HepG2 (cell line): ENCODE measurements around the gene MPIG6B. TPM values are rescaled to one million over a fixed set of nuclear protein-coding genes. Genes with fewer than 3 reads are reported as not detected.

Source experiments
- CEBPZ ChIP-seq: IDR thresholded peaks from 2 replicates; pipeline ENCODE4 v1.6.1; 2012; ENCODE audit warnings: low read length, improper control_type of control experiment
- DMTF1 ChIP-seq: sonication (generic); formaldehyde crosslinking; IDR thresholded peaks from 2 replicates; pipeline ENCODE4 v1.4.0; 2020; ENCODE audit warnings: mild to moderate bottlenecking, missing genetic modification reagents
- DNMT1 ChIP-seq: sonication (generic); formaldehyde crosslinking; IDR thresholded peaks from 2 replicates; pipeline ENCODE4 v1.5.1; 2020; ENCODE audit warnings: mild to moderate bottlenecking, missing genetic modification reagents
- DZIP1 ChIP-seq: sonication (generic); formaldehyde crosslinking; IDR thresholded peaks from 2 replicates; pipeline ENCODE4 v1.5.0; 2020; ENCODE audit warnings: mild to moderate bottlenecking, missing genetic modification reagents
- ETV6 ChIP-seq: sonication (generic); formaldehyde crosslinking; conservative IDR thresholded peaks from 2 replicates; pipeline ENCODE4 v1.4.0; 2020; ENCODE audit warnings: missing genetic modification reagents
- IKZF4 ChIP-seq: sonication (generic); formaldehyde crosslinking; IDR thresholded peaks from 2 replicates; pipeline ENCODE4 v1.5.1; 2020; ENCODE audit warnings: borderline replicate concordance, mild to moderate bottlenecking, low read depth, missing genetic modification reagents; ENCODE audit errors: not compliant biosample characterization
- IRX3 ChIP-seq: sonication (generic); formaldehyde crosslinking; IDR thresholded peaks from 2 replicates; pipeline ENCODE4 v1.8.1; 2023; ENCODE audit warnings: mild to moderate bottlenecking, low read depth, missing genetic modification reagents, borderline replicate concordance
- KDM5A ChIP-seq: fragments of 200-600 bp; sonication (generic); IDR thresholded peaks from 2 replicates; pipeline ENCODE4 v1.7.0; 2018; ENCODE audit warnings: antibody characterized with exemption, mild to moderate bottlenecking, low read length, borderline replicate concordance
- KLF6 ChIP-seq: IDR thresholded peaks from 2 replicates; pipeline ENCODE4 v1.8.0; 2016; ENCODE audit warnings: missing biosample characterization, missing genetic modification reagents
- NCOA5 ChIP-seq: sonication (generic); formaldehyde crosslinking; IDR thresholded peaks from 2 replicates; pipeline ENCODE4 v1.4.0; 2020; ENCODE audit warnings: missing genetic modification reagents
- REL ChIP-seq: sonication (generic); formaldehyde crosslinking; conservative IDR thresholded peaks from 2 replicates; pipeline ENCODE4 v1.8.0; 2022; ENCODE audit warnings: mild to moderate bottlenecking, missing genetic modification reagents, moderate library complexity
- RXRB ChIP-seq: IDR thresholded peaks from 2 replicates; pipeline ENCODE4 v1.6.1; 2016; ENCODE audit warnings: borderline replicate concordance, missing genetic modification reagents, missing compliant biosample characterization
- SMAD9 ChIP-seq: sonication (generic); formaldehyde crosslinking; IDR thresholded peaks from 2 replicates; pipeline ENCODE4 v1.5.1; 2020; ENCODE audit warnings: mild to moderate bottlenecking, missing genetic modification reagents
- SPEN ChIP-seq: sonication (generic); formaldehyde crosslinking; IDR thresholded peaks from 2 replicates; pipeline ENCODE4 v1.5.1; 2020; ENCODE audit warnings: low read depth, mild to moderate bottlenecking, missing genetic modification reagents
- SSRP1 ChIP-seq: IDR thresholded peaks from 2 replicates; pipeline ENCODE4 v1.6.1; 2016; ENCODE audit warnings: control low read depth
- XBP1 ChIP-seq: sonication (generic); formaldehyde crosslinking; IDR thresholded peaks from 2 replicates; pipeline ENCODE4 v1.5.0; 2020; ENCODE audit warnings: missing genetic modification reagents
- ZFX ChIP-seq: sonication (generic); formaldehyde crosslinking; IDR thresholded peaks from 2 replicates; pipeline ENCODE4 v1.4.0; 2020; ENCODE audit warnings: mild to moderate bottlenecking, low read depth, missing genetic modification reagents, moderate library complexity
- ZNF230 ChIP-seq: sonication (generic); formaldehyde crosslinking; IDR thresholded peaks from 2 replicates; pipeline ENCODE4 v1.4.0; 2020; ENCODE audit warnings: mild to moderate bottlenecking, missing genetic modification reagents
- ZNF33B ChIP-seq: sonication (generic); formaldehyde crosslinking; IDR thresholded peaks from 2 replicates; pipeline ENCODE4 v1.5.1; 2020; ENCODE audit warnings: mild to moderate bottlenecking, missing genetic modification reagents
- ZNF552 ChIP-seq: sonication (generic); formaldehyde crosslinking; IDR thresholded peaks from 2 replicates; pipeline ENCODE4 v1.9.0; 2022; ENCODE audit warnings: missing genetic modification reagents, mild to moderate bottlenecking, borderline replicate concordance
- ZNF713 ChIP-seq: sonication (generic); formaldehyde crosslinking; IDR thresholded peaks from 2 replicates; pipeline ENCODE4 v1.4.0; 2020; ENCODE audit warnings: mild to moderate bottlenecking, missing genetic modification reagents
- ZSCAN9 ChIP-seq: IDR thresholded peaks from 2 replicates; pipeline ENCODE4 v1.6.1; 2016; ENCODE audit warnings: borderline replicate concordance
- polyA plus RNA-seq, 8 experiments: library from polyadenylated mRNA; depleted of rRNA in 3 of 8; stranded (reverse) in 7 of 8; unstranded in 1 of 8; fragments of >200 nt; fragmentation: Illumina TruSeq in 4 of 8; extraction: Trizol in 4 of 8; gene quantifications; 2 replicates each; pipeline versions ENCODE4 v1.2.1 to v1.2.3, GENCODE V29; 2011 to 2016; ENCODE audit warnings: low read depth in 4 of 8, missing spikeins in 1 of 8, mixed read lengths in 1 of 8; ENCODE audit not compliant: insufficient read depth in 1 of 8
- total RNA-seq, 5 experiments: library from RNA; depleted of rRNA; stranded (reverse); fragments of >200 nt; fragmentation: Illumina TruSeq; extraction: Trizol; gene quantifications; 2 replicates each; pipeline ENCODE4 v1.2.3, GENCODE V29; 2016; ENCODE audit warnings: low read depth in 1 of 5

The MPIG6B gene
- total and polyA plus RNA-seq, 2 of the 13 experiments (the other 11 are each of a cell fraction or from before 2014, with no cell fraction given): not detected

GRCh38 chr6:31765910-31766794 lies 43.0 kb downstream of the MPIG6B start (continued):
- TF ChIP-seq ZNF713 (peak; percentile 72; the same call in 1 of the 2 replicates), KDM5A (no peak), DZIP1 (CRISPR knock-in tag) (no peak), SPEN (CRISPR knock-in tag) (no peak), SMAD9 (CRISPR knock-in tag) (peak; percentile 69; the same call in 1 of the 2 replicates), ETV6 (CRISPR knock-in tag) (no peak), ZSCAN9 (CRISPR knock-in tag) (no peak), ZNF552 (CRISPR knock-in tag) (no peak), IKZF4 (CRISPR knock-in tag) (peak; percentile 85), KLF6 (no peak), ZNF33B (peak; percentile 90), CEBPZ (no peak), REL (CRISPR knock-in tag) (no peak), DMTF1 (CRISPR knock-in tag) (no peak), RXRB (0 out of 2 replicates have a peak, but pooled peaks have one; percentile 31), SSRP1 (CRISPR knock-in tag) (no peak), ZNF230 (CRISPR knock-in tag) (peak; percentile 69; the same call in 1 of the 2 replicates), DNMT1 (CRISPR knock-in tag) (no peak), XBP1 (CRISPR knock-in tag) (no peak), NCOA5 (no peak), IRX3 (no peak), ZFX (CRISPR knock-in tag) (peak; percentile 45; the same call in 1 of the 2 replicates)
